ENCODE measurements around the gene STYXL2.

DNA sequence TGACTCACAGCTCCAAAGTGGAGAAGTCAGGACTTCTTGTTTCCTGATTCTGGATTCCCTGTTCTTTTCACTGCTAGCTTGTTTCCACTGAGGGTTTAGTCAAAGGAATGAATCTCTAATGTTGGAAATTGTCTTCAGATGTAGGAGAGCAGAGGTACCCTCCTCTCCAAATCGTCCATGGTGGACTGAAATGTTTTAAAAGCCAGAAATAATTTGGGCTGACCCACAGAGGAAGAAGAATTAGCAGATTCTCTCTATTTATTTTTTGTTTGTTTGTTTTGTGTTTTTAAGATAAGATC is 34.1 kb upstream of the STYXL2 start:
- TF ChIP-seq, protein P1, sequence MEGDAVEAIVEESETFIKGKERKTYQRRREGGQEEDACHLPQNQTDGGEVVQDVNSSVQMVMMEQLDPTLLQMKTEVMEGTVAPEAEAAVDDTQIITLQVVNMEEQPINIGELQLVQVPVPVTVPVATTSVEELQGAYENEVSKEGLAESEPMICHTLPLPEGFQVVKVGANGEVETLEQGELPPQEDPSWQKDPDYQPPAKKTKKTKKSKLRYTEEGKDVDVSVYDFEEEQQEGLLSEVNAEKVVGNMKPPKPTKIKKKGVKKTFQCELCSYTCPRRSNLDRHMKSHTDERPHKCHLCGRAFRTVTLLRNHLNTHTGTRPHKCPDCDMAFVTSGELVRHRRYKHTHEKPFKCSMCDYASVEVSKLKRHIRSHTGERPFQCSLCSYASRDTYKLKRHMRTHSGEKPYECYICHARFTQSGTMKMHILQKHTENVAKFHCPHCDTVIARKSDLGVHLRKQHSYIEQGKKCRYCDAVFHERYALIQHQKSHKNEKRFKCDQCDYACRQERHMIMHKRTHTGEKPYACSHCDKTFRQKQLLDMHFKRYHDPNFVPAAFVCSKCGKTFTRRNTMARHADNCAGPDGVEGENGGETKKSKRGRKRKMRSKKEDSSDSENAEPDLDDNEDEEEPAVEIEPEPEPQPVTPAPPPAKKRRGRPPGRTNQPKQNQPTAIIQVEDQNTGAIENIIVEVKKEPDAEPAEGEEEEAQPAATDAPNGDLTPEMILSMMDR (IDR thresholded peaks at IDR 0.05 in 4 of 5, conservative IDR thresholded peaks at IDR 0.05 in 1 of 5), result no peak
- no peak for TF ChIP-seq POLR2A (IDR thresholded peaks at IDR 0.05)
